PC-3 (cell line): ENCODE measurements around the gene EXD3. TPM values are rescaled to one million over a fixed set of nuclear protein-coding genes. Genes with fewer than 3 reads are reported as not detected.

ENCODE experiments used
- ATAC-seq: fragments of 200-7000 bp; cut with Tn5 transposase; 2 replicates; pipeline ENCODE4 v1.9.1; 2020; ENCODE audit warnings: mild to moderate bottlenecking, moderate library complexity
- BruUV-seq: library from RNA; stranded (reverse); fragments of 400-500 nt; replicated peaks from 2 replicates; lab custom pipeline; 2021; lab: Mats Ljungman, UMichigan
- CTCF ChIA-PET: fragments of 300-600 bp; sonication (Branson Sonifier 250); formaldehyde crosslinking; loops from one replicate; lab custom pipeline; 2022; ENCODE audit warnings: antibody characterized with exemption; lab: Charles Lee
- POLR2A ChIA-PET: fragments of 300-600 bp; sonication (Branson Sonifier 250); formaldehyde crosslinking; loops from one replicate; lab custom pipeline; 2022; ENCODE audit warnings: antibody characterized with exemption; ENCODE audit not compliant: unreplicated experiment; lab: Charles Lee
- DNase-seq: peaks from one replicate; pipeline ENCODE4 v3.0.0-alpha.2; 2015
- H2AFZ ChIP-seq: fragments of 300-600 bp; sonication (generic); 2 replicates; pipeline ENCODE4 v1.6.0; 2016; ENCODE audit warnings: antibody characterized with exemption, low read length
- H3F3A ChIP-seq: fragments of 300-600 bp; sonication (generic); one replicate; pipeline ENCODE4 v1.6.0; 2017; ENCODE audit warnings: antibody characterized with exemption, low read length, control low read depth, mild to moderate bottlenecking; ENCODE audit not compliant: unreplicated experiment
- H3K27ac ChIP-seq: fragments of 300-600 bp; sonication (generic); 2 replicates; pipeline ENCODE4 v1.5.1; 2016; ENCODE audit warnings: mild to moderate bottlenecking, low read length
- H3K27me3 ChIP-seq: fragments of 300-600 bp; sonication (generic); 2 replicates; pipeline ENCODE4 v1.6.1; 2016; ENCODE audit warnings: low read length, mixed read lengths
- H3K36me3 ChIP-seq: fragments of 300-600 bp; sonication (generic); 2 replicates; pipeline ENCODE4 v1.6.1; 2016; ENCODE audit warnings: low read depth, mixed run types, low read length, mixed read lengths
- H3K4me1 ChIP-seq: fragments of 300-600 bp; sonication (generic); 2 replicates; pipeline ENCODE4 v1.5.1; 2016; ENCODE audit warnings: low read length; ENCODE audit not compliant: insufficient read depth
- H3K4me2 ChIP-seq: fragments of 300-600 bp; sonication (generic); 2 replicates; pipeline ENCODE4 v1.6.0; 2016; ENCODE audit warnings: low read length
- H3K4me3 ChIP-seq: fragments of 300-600 bp; sonication (generic); 2 replicates; pipeline ENCODE4 v1.5.1; 2016; ENCODE audit warnings: mild to moderate bottlenecking, low read length, mixed read lengths
- H3K79me2 ChIP-seq: fragments of 300-600 bp; sonication (generic); 2 replicates; pipeline ENCODE4 v1.6.1; 2017; ENCODE audit warnings: low read length, mixed read lengths
- H3K9ac ChIP-seq: fragments of 300-600 bp; sonication (generic); 2 replicates; pipeline ENCODE4 v1.6.0; 2016; ENCODE audit warnings: mild to moderate bottlenecking, low read length
- H3K9me2 ChIP-seq: fragments of 300-600 bp; sonication (generic); replicated peaks from 2 replicates; pipeline ENCODE4 v1.6.1; 2016; ENCODE audit warnings: mixed run types, low read length, mixed read lengths
- H3K9me3 ChIP-seq: fragments of 300-600 bp; sonication (generic); 2 replicates; pipeline ENCODE4 v1.6.1; 2016; ENCODE audit warnings: low read length, mixed read lengths
- H4K20me1 ChIP-seq: fragments of 300-600 bp; sonication (generic); 2 replicates; pipeline ENCODE4 v1.6.1; 2016; ENCODE audit warnings: low read length, mixed read lengths
- EZH2 ChIP-seq: fragments of 300-600 bp; sonication (generic); IDR thresholded peaks from one replicate; pipeline ENCODE4 v1.6.1; 2017; ENCODE audit warnings: antibody characterized with exemption, mild to moderate bottlenecking, low read length; ENCODE audit not compliant: unreplicated experiment
- EZH2phosphoT487 ChIP-seq: fragments of 300-600 bp; sonication (generic); IDR thresholded peaks from 2 replicates; pipeline ENCODE4 v1.6.1; 2018; ENCODE audit warnings: mild to moderate bottlenecking, antibody characterized with exemption, low read length, borderline replicate concordance
- intact Hi-C: fragments of 100-400 bp; cut with micrococcal nuclease; formaldehyde crosslinking; loops from 2 replicates; pipeline ENCODE4 v1.9.0; 2023
- total RNA-seq: library from RNA; depleted of rRNA; stranded (reverse); fragments of >200 nt; gene quantifications from 2 replicates; pipeline ENCODE4 v1.2.3, GENCODE V29; 2014
- TF ChIP-seq, protein P1 (sequence below): fragments of 300-600 bp; sonication (generic); conservative IDR thresholded peaks from 2 replicates; pipeline ENCODE4 v1.5.1; 2017; ENCODE audit warnings: antibody characterized with exemption, low read depth, mild to moderate bottlenecking, low read length

Gene EXD3
- total RNA-seq, 1 experiment from 2014 or later: 1.9 TPM

DNA sequence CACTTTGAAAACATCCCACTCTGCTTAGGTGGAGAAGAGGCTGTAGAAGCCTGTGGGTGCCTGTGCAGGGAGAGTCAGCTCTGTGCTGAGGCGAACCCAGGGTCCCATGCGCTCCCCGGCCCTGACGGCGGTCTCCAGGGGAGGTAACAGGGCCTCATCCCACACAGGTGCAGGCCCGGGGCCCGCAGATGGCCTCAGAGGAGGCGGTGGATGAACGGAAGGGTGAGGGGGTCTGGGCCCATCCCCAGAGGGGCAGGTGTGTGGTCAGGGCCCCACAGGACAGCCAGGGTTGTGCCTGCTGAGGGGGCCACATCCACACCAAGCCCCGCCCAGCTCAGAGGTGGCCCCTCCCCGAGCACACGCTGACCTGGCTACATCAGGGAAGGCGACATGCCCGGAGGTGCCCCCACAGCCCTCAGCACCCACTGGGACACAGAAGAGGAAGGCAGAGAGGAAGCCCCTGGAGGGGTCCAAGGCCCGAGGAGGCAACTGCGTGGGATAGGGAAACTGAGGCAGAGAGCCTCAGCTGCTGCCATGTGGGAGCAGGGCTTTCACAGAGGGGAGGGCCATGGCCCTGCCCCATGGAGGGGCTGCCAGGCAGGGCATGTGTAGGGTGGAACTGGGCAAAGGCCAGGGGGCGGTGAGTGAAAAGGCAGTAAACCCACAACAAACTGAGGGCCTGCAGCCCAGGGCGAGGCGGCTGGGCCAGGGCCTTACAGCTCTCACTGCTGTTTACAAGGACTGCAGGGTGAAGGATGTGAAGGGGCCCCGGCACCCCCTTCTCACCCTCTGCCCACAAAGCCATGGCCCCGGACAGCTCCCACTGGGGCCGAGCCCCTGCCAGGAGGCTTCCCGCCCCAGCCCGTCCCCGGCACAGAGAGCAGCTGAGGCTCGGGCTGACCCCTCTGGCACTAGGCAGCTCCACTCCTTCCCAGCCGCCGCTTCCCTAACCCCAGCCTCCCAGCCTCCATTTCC lies 29.5 kb downstream of the EXD3 start:
- CTCF ChIA-PET: no interaction called here
- no peaks in the 10 kb centered on the region for H3F3A ChIP-seq
- TF ChIP-seq, protein P1, sequence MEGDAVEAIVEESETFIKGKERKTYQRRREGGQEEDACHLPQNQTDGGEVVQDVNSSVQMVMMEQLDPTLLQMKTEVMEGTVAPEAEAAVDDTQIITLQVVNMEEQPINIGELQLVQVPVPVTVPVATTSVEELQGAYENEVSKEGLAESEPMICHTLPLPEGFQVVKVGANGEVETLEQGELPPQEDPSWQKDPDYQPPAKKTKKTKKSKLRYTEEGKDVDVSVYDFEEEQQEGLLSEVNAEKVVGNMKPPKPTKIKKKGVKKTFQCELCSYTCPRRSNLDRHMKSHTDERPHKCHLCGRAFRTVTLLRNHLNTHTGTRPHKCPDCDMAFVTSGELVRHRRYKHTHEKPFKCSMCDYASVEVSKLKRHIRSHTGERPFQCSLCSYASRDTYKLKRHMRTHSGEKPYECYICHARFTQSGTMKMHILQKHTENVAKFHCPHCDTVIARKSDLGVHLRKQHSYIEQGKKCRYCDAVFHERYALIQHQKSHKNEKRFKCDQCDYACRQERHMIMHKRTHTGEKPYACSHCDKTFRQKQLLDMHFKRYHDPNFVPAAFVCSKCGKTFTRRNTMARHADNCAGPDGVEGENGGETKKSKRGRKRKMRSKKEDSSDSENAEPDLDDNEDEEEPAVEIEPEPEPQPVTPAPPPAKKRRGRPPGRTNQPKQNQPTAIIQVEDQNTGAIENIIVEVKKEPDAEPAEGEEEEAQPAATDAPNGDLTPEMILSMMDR: no peak
- TF ChIP-seq EZH2phosphoT487 (no peak), EZH2 (no peak)
- H3K9me2 ChIP-seq: no peaks in the 10 kb centered on the region
- no peak overlapping the region for H3K4me3 ChIP-seq
- intact Hi-C loops: no loop called here
- BruUV-seq: no TSS peak
- no peaks in the 10 kb centered on the region for H3K4me1 ChIP-seq
- no peaks in the 10 kb centered on the region for H3K79me2 ChIP-seq
- H2AFZ ChIP-seq: no peak overlapping the region
- no peaks in the 10 kb centered on the region for H3K27me3 ChIP-seq
- H3K9ac ChIP-seq: no peak overlapping the region
- no peak overlapping the region for H3K4me2 ChIP-seq
- no peaks in the 10 kb centered on the region for H3K36me3 ChIP-seq
- H4K20me1 ChIP-seq: no peaks in the 10 kb centered on the region
- no peak overlapping the region for H3K27ac ChIP-seq
- ATAC-seq: no peak
- POLR2A ChIA-PET: no interaction called here
- DNase-seq: no peak
- H3K9me3 ChIP-seq: no peaks in the 10 kb centered on the region

DNA sequence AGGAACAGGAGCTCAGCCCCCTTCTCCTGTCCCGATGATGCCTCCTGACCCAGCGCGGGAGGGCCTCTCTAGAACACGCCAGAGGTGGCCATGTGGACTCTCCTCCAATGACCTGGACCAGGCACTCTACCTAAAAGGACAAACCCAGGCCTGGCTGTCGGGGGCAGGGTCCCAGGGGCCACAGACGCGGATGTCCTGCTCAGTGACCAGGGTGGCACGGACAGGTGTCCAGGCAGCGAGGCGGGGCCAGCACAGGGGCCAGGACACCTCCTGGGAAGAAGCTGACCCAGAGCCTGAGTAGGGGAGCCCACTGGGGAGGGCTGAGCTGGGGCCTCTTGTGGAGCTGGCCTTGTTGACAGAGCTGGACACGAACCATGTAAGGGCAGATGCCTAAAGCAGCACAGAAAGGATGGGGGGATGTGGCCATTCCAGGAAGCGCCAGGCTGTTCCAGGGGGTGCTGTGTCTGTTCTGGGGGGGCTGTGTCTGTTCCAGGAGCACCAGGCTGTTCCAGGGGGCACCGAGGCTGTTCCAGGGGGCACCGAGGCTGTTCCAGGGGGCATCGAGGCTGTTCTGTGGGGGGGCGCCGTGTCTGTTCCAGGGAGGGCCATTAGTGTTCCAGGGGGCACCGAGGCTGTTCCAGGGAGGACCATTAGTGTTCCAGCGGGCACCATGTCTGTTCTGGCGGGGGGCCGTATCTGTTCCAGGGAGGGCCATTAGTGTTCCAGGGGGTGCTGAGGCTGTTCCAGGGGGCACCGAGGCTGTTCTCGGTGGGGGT lies 30.5 kb downstream of the EXD3 start:
- no TSS peak for BruUV-seq
- Histone ChIP-seq H3K4me3 (no peak overlapping the region), H3K36me3 (no peaks in the 10 kb centered on the region), H3K9ac (no peak overlapping the region), H3K79me2 (no peaks in the 10 kb centered on the region), H3K9me3 (no peaks in the 10 kb centered on the region), H3K4me2 (no peak overlapping the region), H3K27ac (no peak overlapping the region), H2AFZ (no peak overlapping the region), H3K4me1 (no peaks in the 10 kb centered on the region), H3F3A (no peaks in the 10 kb centered on the region), H4K20me1 (no peaks in the 10 kb centered on the region), H3K9me2 (no peaks in the 10 kb centered on the region), H3K27me3 (no peaks in the 10 kb centered on the region)
- ChIA-PET POLR2A (no interaction called here), CTCF (no interaction called here)
- intact Hi-C loops: no loop called here
- TF ChIP-seq, protein P1: no peak
- no peak for TF ChIP-seq EZH2phosphoT487
- no peak for TF ChIP-seq EZH2
- ATAC-seq (no peak), DNase-seq (no peak)
